Occipital lobe (tissue), 2 donors: ENCODE results near the gene GP9. TPM values are rescaled to one million over a fixed set of nuclear protein-coding genes. Genes with fewer than 3 reads are reported as not detected.

Experiments used
- DNase-seq: peaks from one replicate; lab custom pipeline; 2025; lab: John Stamatoyannopoulos, UW
- total RNA-seq: library from RNA; depleted of rRNA; stranded (reverse); fragments of >200 nt; gene quantifications from one replicate; pipeline ENCODE4 v1.2.3, GENCODE V29; 2014

Gene GP9
- not detected for total RNA-seq

DNA sequence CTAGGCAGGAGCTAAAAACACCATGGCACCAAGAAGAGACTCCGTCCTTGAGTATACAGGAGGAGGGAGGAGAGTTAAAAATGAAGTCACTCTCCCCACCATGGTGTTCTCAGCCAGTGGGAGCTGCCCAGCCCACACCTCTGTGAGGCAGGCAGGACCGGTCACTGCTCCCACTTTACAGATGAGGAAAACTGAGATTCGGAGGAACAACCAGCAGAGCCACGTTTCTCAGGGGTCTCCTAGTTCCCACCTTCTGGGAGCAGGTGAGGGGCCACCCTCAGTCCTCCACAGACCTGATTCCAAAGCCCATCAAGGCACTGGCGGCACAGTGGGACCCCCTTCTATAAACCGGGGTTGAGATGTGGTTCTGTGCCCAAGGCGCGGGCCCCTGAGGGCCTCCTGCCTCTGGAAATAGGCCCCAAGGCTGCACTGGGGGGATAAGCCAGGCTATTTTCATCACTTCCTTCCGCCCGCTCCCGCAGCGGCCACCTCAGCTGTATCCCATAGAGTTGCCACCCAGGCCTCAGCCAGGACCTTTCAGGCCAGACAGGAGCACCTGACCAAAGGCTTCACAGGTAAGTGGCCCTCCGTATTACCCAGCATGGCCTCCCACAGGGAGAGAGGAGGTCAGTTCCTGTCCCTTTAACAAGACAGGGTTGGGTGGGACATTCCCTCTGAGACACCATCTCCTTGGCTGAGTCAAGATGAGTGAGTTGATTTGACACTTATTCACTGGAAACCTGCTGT, at the start of gene GP9:
TSS of gene GP9 (plus strand) at position 504 of the 747 bp plus-strand sequence. CDS start 961 bp downstream, outside the sequence.
- DNase-seq = no peak

DNA sequence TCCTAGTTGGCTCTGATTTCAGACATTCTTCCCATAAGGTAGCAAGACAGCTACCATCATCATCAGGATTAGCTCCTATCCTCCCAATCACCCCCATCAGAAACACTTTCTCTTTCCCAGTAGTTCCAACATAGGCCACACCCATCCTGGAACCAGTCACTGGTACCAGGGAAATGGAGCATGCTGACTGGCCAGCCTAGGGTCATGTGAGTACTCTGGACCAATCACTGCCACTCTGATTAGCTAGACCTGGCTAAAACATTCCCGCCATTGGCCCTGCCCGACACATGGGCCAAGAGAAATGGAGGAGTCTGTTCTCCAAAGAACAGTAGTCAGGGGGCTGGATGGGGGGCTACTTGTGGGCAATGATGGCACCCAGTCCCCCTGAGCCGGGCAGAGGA, 47.1 kb upstream of the GP9 start:
- DNase-seq = no peak

DNA sequence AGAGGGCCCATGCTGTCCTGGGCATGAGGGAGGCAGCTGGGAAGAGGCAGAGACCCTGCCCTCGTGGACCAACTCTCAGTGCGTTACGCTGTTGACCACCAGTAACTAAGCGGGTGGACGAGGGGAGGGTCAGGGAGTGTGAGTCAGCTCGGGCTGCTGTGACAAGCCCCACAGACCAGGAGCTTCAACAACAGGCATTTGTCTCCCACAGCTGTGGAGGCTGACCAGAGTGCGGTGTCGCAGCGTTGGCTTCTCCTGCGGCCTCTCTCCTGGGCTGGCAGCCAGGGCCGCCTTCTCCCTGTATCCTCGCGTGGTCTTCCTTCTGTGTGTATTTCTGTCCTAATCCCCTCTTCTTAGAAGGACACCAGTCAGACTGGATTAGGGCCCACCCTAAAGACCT, 46.4 kb upstream of the GP9 start:
- DNase-seq = peak; percentile 29

DNA sequence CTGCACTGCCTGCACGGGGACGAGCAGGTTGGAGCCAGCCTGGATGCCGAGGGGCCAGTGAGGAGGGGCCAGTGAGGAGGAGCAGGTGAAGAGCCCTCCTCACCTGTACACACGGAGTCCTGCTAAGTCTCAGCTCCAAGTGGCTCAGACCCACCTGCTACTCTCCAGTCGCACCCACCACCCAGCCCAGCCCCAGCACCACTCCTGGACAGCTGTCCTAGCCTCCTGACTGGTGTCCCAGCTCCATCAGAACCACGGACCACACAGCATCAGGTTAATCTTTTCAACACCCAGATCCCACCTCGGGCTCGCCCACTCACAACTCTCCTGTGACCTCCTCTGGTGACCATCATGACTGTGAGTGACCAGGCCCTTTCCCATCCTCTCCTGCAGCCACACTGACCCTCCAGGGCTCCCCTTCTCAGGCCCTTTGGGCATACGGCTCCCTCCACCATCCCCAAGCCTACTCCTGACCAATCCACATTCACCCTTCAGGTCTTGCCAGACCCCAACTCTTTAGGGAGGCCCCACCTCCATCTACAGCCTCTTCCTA, 45.7 kb upstream of the GP9 start:
- no peak for DNase-seq

DNA sequence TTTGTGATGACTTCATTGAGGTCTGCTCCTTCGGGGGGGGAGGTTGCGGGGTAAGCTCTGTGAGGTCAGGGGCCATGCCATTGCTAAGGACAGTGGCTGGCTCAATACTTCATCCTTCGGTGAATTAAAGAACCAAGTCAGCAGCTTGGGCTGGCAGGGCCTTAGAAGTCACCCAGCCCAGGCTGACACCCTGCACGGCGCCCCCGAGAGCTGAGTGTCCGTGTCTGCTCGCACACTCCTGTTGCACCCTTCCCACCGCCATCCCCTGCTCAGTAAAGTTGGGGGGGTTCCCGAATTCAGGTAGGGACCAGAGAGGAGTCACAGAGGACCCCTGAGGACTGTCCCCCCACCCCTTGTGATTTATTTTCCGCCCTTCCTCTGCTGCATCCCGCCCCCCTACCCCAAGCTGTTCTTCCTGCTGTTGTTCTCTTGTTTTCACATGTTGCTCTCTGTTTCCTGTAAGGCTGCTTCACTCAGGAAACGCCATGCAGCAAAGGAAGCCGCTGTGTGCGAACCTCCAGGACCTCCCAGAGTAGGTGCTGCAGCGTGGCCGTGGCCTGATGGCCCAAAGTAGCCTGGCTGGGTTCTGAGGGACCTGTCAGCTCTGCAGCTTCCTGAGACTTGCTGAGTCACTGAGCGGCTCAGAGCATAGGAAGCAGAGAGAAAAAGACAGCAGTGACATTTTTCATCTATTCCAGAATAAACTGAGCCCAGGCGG, 45.0 kb upstream of the GP9 start:
- no peak for DNase-seq

DNA sequence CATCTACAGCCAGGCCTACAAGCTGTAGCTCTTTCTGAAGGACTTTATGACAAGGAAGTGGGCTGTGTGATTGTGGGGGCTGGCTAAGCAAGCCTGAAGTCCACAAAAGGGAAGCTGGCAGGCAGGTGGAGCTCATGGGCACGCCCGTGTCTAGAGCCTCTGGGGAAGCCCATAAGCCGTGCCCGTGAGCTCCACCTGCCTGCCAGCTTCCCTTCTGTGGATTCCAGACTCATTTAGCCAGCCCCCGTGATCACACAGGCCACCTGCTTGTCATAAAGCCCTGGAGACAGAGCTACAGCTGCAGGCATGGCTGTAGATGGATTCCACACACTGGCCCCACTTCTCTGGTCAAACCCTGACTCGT, 44.2 kb upstream of the GP9 start:
- no peak for DNase-seq

DNA sequence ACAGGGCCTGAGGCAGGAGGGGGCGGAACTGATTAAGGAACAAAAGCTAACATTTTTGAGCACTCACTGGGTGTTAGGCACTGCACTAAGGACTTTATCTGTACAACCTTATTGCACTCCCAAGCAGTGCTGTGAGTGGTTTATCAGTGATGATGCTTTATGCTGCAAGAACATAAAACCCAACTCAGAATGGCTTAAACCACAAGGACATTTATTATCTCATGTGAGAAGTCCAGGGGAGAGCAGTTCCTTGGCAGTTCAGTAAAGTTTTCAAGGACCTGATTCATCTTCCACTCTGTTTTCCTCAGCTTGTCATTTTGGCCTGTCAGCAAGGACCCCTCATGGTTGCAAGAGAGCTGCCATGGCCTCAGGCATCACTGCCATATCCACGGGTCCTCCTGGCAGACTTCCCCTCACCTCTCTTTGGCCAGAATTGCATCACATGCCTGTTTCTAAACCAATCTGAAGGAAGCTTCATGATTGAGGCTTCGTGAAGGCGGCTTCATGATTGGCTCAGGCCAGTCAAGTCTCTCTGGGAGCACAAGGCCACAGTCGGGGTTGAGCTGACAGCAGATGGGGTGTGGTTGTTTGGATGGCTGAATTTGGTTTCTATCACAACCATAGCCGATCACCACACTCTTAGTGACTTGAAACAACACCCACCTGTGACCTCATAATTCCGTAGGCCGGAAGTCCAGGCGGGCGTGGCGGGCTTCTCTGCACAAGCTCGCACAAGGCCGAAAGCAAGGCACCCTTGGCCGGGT, 43.7 kb upstream of the GP9 start:
- DNase-seq = no peak

DNA sequence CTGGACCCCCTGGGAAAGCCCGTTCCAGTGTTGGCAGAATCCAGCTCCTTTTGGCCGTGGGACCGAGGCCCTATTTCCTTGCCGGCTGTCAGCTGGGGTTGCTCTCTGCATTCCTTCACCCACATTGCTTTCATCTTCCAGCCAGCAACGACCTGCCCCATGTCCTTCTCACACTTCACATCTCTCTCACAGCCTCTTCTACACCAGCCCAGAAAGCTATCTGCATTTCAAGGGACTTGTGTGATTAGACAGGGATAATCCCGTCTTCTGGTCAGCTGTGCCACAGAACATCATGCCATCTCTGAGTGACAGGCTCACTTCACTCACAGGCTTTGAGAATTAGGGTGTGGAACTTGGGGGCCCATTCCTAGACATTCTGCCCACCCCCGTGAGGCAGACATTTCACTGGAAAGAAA, 43.1 kb upstream of the GP9 start:
- DNase-seq = no peak

DNA sequence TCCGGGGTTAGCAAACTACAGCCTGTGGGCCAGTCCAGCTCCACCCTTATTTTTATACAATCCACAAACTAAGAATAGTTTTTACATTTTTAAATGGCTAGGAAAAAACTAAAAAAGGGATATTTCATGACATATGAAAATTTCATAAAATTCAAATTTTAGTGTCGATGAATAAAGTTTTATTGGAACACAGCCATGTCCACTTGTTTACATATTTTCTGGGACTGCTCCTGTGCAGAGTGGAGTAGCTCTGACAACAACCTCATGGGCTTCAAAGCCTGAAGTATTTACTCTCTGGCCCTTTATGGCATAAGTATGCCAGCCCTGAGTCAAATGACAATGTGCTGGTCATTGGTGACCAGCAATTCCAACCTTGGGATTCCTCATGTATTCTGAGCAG, 42.3 kb upstream of the GP9 start:
- no peak for DNase-seq

DNA sequence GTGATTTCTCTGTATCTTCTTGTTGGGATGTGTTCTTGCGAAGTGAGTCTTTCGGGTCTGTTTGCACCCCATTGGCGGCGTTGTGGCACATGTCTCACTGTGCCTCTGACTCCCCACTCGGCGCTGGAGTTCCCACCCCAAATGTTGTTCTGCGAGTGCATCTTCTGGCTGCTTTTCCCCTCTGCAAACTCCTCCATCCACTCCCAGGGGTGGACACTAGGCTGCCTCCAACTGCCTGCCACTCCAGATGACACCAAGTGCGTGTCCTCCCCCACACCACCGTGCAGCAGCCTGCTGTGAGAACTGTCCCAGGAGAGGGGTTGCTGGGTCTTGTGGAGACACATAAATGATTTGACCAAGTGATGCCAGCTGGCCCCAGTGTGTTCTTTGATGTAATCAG, 41.8 kb upstream of the GP9 start:
- DNase-seq = no peak

DNA sequence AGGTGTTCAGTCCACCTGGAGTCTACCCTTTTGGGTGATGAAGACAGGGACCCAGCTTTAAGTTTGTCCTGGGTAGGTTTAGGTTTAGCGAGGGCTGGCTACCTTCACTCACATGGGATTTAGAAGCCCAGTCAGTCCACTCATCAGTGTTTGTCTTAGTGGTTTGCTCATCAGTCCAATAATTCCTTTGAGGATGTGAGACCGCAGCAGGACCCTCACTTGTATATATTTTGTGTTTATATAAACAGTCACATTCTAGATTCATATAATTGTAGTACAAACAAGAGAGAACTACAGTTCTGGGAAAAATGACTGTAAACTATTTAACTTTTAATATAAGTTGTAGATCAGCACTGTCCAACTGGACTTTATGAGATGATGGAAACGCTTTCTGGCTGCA, 41.3 kb upstream of the GP9 start:
- DNase-seq = no peak

DNA sequence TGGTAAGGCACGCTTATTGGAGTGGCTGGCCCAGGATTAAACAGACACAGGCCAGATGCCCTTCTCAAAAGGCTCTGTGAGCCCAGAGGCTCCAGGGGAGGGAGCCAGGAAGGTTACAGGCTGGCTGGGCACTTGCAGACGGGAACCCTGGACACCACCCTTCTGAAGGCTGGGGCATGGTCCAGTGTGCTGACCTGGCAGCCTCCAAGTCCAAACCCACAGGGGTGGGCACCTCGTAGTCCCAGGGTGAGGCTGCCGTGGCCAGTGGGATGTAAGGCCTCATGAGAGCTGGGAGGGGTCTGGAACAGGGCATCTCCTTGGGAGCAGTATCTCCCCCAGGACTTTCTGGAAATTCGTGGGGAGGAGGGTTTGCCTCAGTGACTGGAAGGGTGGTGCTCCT, 39.9 kb upstream of the GP9 start:
- DNase-seq = no peak

DNA sequence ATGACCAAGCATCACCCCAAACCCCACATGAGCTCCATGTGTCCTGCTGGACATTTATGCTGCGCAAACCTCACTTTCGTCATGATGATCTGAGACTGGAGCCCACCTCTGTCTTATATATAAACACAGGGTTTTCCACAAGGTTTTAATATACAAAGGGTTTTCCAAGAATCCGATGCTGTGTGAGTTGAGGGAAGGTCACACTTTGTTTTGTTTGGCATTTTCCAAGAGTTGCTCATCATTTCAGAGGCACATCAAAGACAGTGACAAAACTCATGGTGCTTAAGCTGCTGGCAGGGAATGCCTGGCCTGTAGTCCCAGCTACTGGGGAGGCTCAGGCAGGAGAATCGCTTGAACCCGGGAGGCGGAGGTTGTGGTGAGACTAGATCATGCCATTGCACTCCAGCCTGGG, 39.4 kb upstream of the GP9 start:
- DNase-seq = no peak

DNA sequence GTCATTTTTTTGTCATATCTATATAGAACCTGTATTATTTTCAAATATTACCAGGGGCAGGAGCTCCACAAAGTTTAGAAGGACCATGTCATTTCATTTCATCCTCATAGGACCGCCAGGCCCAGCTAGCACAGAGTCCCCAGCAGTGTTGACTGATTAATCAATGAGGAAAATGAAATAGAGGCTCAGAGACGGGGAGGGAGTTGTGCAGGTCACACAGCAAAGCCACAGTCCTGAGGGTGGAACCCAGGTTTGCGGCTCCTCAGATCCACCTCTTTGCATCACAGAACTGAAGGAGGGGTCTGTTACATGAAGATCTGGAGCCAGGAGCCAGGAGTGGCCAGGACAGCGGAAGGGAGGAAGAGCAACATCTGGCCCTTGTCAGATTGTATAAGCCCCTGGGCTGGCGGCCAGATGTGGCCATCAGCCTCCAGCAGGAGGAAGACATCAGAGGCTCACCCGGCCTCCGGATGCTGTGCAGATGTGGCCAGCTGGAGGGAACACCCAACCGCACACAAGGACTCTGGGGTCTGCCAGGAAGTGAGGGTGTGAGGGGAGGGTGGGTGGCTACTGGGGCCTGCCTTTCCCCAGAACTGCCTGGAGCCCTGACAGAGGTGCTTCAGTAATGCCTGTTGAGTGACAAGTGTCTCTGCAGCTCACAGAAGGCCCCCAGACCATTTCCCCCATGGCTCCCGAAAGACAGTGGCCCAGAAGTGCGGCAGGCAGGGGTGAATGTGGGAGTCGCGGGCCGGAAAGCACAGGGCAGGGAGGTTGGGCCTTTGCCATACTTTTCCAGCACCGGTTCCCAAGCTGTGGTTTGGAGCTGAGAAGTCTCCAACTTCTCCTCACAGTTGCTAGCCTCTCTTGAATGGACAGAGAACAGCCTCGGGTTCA, 38.2 kb upstream of the GP9 start:
- DNase-seq = no peak

DNA sequence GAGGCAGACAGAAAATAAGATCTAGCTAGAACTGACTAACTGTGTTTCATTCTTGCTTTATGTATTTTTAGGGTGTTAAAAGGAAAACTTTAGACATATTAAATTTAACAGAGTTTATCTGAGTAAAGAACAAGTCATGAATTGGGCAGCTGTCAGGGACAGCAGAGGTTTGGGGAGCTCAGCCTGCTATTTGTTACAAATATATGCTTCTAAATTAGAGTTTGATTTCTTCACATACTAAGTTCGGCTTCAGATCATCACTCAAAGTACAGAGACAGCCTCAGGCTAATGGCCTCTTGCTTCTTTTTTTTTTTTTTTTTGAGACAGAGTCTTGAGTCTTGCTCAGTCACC, 37.6 kb upstream of the GP9 start:
- DNase-seq = no peak

DNA sequence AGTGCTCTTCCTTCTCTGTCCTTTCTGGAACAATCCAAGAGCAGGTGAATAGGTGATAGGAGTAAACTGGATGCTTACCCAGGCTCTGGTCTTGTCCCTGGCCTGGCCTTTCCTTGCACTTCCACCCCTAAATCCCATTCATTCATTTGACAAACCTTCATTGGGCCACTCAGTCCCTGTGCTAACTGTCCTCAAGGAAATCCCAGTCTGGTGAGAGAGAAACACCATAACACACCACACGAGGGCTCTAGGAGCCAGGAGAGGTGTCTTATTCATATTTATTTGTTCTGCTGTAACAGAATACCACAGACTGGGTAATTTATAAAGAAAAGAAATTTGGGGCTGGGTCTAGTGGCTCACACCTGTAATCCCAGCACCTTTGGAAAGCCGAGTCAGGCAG, 36.7 kb upstream of the GP9 start:
- no peak for DNase-seq

DNA sequence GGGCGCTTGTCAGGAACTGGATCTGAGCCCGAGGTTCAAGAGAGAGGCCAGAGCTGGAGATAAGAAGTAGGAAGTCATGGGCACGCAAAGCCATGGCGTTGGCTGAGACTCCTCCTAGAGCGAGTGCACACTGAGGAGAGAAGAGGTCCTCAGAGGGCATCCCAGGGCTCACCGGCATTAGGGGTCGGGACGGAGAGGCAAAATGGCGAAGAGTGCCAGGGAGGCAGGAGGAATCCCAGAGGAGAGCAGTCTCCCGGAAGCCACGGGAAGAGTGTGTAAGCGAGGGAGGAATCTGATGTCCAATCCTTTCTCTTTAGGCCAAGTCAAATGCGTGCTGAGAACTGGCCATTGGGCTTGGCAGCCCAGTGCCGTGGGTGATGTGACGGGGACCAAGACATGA, 35.5 kb upstream of the GP9 start:
- DNase-seq = no peak

DNA sequence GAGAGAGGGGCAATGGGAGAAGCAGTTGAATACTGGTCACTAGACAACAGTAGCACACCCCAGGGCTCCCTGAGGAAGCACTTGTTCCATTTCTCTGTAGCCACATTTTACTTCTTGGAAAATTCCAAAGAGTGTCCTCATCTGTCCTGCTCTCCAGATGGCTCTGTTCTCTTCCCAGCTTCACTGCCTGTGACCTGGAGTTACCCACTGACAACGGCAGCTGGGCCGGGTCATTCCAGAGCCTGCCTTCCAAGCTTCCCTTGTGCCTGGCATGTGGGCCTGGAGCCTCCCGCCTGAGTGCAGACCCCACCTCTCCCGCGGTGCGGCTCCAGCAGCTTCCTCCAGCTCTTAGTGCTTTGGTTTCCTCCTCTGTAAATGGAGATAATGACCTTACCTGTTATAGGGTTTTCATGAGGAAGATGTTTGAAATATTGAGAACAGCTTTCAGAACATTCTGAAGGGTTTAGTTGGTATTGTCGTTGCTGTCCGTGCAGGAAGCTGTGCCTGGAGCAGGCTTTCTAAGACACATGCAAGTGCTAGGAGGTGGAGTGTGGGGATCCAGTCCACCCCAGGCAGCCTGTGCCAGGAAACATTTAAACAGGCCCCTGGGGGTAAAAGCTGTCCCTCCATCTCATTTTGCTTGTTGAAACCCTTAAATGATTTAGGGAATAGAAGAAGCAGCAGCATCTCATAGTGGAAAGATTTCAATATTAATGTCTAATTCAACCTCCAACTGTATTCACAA, 34.7 kb upstream of the GP9 start:
- DNase-seq = no peak

DNA sequence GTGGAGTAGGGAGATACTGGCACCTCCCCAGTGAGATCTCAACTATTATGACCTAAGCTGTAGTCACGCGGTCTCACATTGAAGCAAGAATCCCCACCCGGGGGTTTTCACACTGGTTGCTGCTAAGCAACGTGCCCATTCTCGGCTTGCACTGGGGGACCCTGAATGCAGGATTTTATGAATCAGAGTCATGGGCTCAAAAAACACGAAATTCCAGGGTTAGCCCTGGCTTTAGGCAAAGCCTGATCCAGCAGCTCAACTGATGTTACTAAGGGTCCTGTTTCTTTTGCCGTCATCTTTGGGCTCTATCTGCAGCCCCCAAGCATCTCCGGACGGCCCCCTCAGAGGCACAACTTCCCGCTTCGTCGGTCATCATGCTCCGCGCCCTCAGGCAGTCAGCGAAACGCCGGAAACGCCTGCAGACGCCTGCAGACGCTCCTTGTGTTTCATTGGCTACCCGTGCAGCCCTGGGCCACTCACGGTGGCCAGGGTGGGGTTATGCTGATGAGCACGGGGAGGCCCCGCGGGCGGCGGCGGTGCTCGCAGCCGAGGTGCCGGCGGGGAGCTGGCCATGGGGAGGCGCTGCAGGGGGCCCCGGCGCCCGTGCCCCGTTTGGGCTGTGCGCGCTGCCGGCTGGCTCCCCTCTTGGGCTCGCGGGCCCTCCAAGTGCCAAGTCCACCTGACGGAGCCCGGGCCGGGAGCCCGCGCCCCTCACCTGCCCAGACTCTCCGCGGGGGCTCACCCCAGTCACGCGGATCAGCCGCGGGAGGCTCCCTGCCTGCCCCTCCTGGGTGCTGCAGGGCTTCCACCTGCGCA, 33.6 kb upstream of the GP9 start:
- DNase-seq = peak; percentile 74

DNA sequence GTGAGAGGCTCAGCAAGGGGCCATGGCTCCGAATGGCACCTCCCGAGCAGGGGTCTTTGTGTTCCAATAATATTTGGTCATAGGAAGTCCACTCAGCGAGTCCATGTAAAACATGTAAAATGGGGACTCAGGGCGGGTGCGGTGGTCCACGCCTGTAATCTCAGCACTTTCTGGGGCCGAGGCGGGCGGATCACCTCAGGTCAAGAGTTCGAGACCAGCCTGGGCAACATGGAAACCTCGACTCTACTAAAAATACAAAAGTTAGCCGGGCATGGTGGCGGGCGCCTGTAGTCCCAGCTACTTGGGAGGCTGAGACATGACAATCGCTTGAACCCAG, 33.1 kb upstream of the GP9 start:
- no peak for DNase-seq
